CD14-positive monocyte (primary cell): ENCODE measurements around the gene STIM1. TPM values are rescaled to one million over a fixed set of nuclear protein-coding genes. Genes with fewer than 3 reads are reported as not detected.
A peak's percentile ranks its signal among the peaks of the same experiment; 100 is the strongest.

Experiments
- DNase-seq, 3 donors: peaks; one replicate each; pipeline ENCODE4 v3.0.0-alpha.2; 2011 to 2022
- H2AFZ ChIP-seq: 2 replicates; pipeline ENCODE4 v1.6.0; 2012; ENCODE audit warnings: mild to moderate bottlenecking, low read depth, low read length, inconsistent platforms; ENCODE audit not compliant: insufficient read depth, poor library complexity, severe bottlenecking
- H3K27ac ChIP-seq, 2 donors: 1 replicate in 1 of 2; 2 replicates in 1 of 2; pipeline ENCODE4 v1.5.1; 2012 to 2013; ENCODE audit warnings: low read length in 2 of 2, control low read depth in 1 of 2, inconsistent platforms in 1 of 2, low read depth in 1 of 2, mild to moderate bottlenecking in 1 of 2
- H3K27me3 ChIP-seq, 2 donors: one replicate each; pipeline versions ENCODE4 v1.6.0 to v1.6.1; 2011 to 2013; ENCODE audit warnings: low read length in 2 of 2; ENCODE audit not compliant: control insufficient read depth in 2 of 2, insufficient read depth in 2 of 2
- H3K36me3 ChIP-seq, 2 donors: replicated peaks in 1 of 2; 1 replicate in 1 of 2; 2 replicates in 1 of 2; pipeline versions ENCODE4 v1.5.1 to v1.6.1; 2012 to 2013; ENCODE audit warnings: low read length in 2 of 2, control low read depth in 1 of 2, inconsistent platforms in 1 of 2, mild to moderate bottlenecking in 1 of 2; ENCODE audit not compliant: insufficient read depth in 2 of 2, control insufficient read depth in 1 of 2
- H3K4me1 ChIP-seq, 2 donors: 1 replicate in 1 of 2; 2 replicates in 1 of 2; pipeline versions ENCODE4 v1.5.1 to v1.6.1; 2012 to 2013; ENCODE audit warnings: low read length in 2 of 2, control low read depth in 1 of 2, inconsistent platforms in 1 of 2, mild to moderate bottlenecking in 1 of 2, moderate library complexity in 1 of 2; ENCODE audit not compliant: insufficient read depth in 2 of 2, control insufficient read depth in 1 of 2
- H3K4me2 ChIP-seq: replicated peaks from 2 replicates; pipeline ENCODE3; 2012; ENCODE audit warnings: low read length, moderate library complexity, mild to moderate bottlenecking; ENCODE audit not compliant: poor library complexity, severe bottlenecking; ENCODE audit errors: extremely low read depth
- H3K4me3 ChIP-seq, 3 experiments: fragments of 200-600 bp in 1 of 3; sonication (generic) in 1 of 3; replicated peaks in 1 of 3; 1 replicate in 2 of 3; 2 replicates in 1 of 3; pipeline ENCODE4 v1.5.1; 2011 to 2013; ENCODE audit warnings: low read length in 3 of 3, mild to moderate bottlenecking in 3 of 3, control low read depth in 2 of 3, low read depth in 2 of 3, inconsistent platforms in 1 of 3, moderate library complexity in 1 of 3
- H3K79me2 ChIP-seq: 2 replicates; pipeline ENCODE4 v1.6.0; 2012; ENCODE audit warnings: mild to moderate bottlenecking, control low read depth, inconsistent platforms, low read length, moderate library complexity; ENCODE audit not compliant: insufficient read depth
- H3K9ac ChIP-seq: 2 replicates; pipeline ENCODE4 v1.6.0; 2017; ENCODE audit warnings: low read length, mild to moderate bottlenecking; ENCODE audit not compliant: insufficient read depth, poor library complexity, severe bottlenecking
- H3K9me3 ChIP-seq, 2 donors: replicated peaks in 1 of 2; 1 replicate in 1 of 2; 2 replicates in 1 of 2; pipeline versions ENCODE4 v1.5.1 to v1.6.1; 2012 to 2013; ENCODE audit warnings: low read length in 2 of 2, control low read depth in 1 of 2; ENCODE audit not compliant: control insufficient read depth in 1 of 2, insufficient read depth in 1 of 2
- H4K20me1 ChIP-seq: 2 replicates; pipeline ENCODE4 v1.6.0; 2012; ENCODE audit warnings: mild to moderate bottlenecking, low read length, control low read depth, moderate library complexity; ENCODE audit not compliant: insufficient read depth
- H3K27ac Mint-ChIP-seq, 7 donors: one replicate each; pipeline ENCODE4 v1.8.0; 2020; ENCODE audit warnings: mild to moderate bottlenecking in 7 of 7, mixed read lengths in 7 of 7, moderate library complexity in 6 of 7, inconsistent platforms in 2 of 7
- H3K27me3 Mint-ChIP-seq, 3 donors: one replicate each; pipeline ENCODE4 v1.8.0; 2021 to 2022; ENCODE audit warnings: low read depth in 3 of 3, mild to moderate bottlenecking in 3 of 3, mixed read lengths in 3 of 3, moderate library complexity in 3 of 3, inconsistent platforms in 1 of 3
- H3K36me3 Mint-ChIP-seq, 2 donors: one replicate each; pipeline ENCODE4 v1.8.0; 2020; ENCODE audit warnings: mixed read lengths in 2 of 2, inconsistent platforms in 1 of 2, mild to moderate bottlenecking in 1 of 2
- H3K4me1 Mint-ChIP-seq: one replicate; pipeline ENCODE4 v1.8.0; 2020; ENCODE audit warnings: mild to moderate bottlenecking, mixed read lengths
- H3K4me3 Mint-ChIP-seq, 2 donors: one replicate each; pipeline ENCODE4 v1.8.0; 2020; ENCODE audit warnings: mild to moderate bottlenecking in 2 of 2, mixed read lengths in 2 of 2, moderate library complexity in 1 of 2
- H3K9me3 Mint-ChIP-seq, 7 donors: one replicate each; pipeline ENCODE4 v1.8.0; 2020 to 2022; ENCODE audit warnings: mixed read lengths in 7 of 7, mild to moderate bottlenecking in 6 of 7, moderate library complexity in 6 of 7, inconsistent platforms in 2 of 7
- WGBS: methylation state at CpG from one replicate; pipeline ENCODE4 v1.1.5; 2013; ENCODE audit warnings: missing lambda C conversion rate; ENCODE audit not compliant: insufficient coverage; 5-methylcytosine and 5-hydroxymethylcytosine counted together
- intact Hi-C, 2 donors: fragments of 100-400 bp; cut with micrococcal nuclease; formaldehyde crosslinking; loops; one replicate each; pipeline versions ENCODE4 v1.15.0 to v1.15.1; 2023
- polyA plus RNA-seq, 3 donors: library from polyadenylated mRNA; depleted of rRNA in 1 of 3; unstranded in 2 of 3; stranded (reverse) in 1 of 3; fragments of 300-500 nt in 2 of 3; fragments of >200 nt in 1 of 3; fragmentation: Illumina TruSeq in 2 of 3; gene quantifications; 1 replicate in 2 of 3; 2 replicates in 1 of 3; pipeline ENCODE4 v1.2.3, GENCODE V29; 2012 to 2021
- TF ChIP-seq, protein P1 (sequence below): fragments of 200-600 bp; IDR thresholded peaks from one replicate; pipeline ENCODE4 v1.8.0; 2022; ENCODE audit warnings: antibody characterized with exemption, mild to moderate bottlenecking

The STIM1 gene
- polyA plus RNA-seq, 3 donors: 14.0 to 68.6 (median 21.0) TPM

DNA sequence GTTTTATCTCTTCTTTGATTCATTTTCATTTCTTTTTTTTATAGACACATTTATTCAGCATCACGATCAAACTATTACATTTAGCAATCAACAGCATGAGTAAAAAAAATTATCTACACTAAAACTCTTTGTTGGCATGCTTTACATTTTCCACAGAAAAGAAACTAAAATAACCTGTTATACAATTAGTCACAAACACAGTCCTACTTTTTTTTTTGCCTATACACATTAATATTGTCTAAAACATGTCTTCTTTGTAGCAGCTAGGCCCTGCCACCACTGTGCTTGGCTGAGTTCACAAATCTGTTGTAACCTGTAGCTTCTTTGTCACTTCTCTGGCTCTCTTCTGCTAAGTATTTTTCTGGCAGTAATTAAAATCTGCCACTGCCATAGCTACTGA lies 117.0 kb downstream of the STIM1 start:
- H3K4me1 Mint-ChIP-seq: peaks cover 28% of the 10 kb centered on the region
- peaks cover 4 to 12% of the 10 kb centered on the region in 2 donors for H3K4me1 ChIP-seq

DNA sequence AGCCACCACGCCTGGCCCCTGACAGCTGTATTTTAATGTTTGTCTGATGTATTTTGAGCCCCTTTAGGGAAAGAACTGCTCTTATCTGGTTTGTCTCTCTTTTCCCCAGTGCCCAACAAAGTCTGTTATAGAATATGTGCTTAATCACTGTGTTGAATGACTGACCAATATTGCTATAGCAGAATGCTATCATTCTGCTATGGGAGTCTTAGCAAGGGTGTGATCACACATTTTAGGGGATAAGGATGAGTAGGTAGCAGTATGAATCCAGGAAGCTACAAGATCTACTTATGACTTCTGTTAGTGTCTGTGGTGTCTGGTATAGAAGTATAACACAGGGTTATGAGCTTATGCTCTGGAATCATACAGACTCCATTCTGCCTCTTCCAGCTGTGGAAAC lies 121.6 kb downstream of the STIM1 start:
- Histone ChIP-seq H2AFZ (no peak overlapping the region), H3K27me3 (no peaks in the 10 kb centered on the region), H3K9me3 (no peaks in the 10 kb centered on the region), H3K4me1 (peaks cover 4 to 12% of the 10 kb centered on the region in 2 donors), H3K9ac (no peak overlapping the region), H3K36me3 (peaks cover 2 to 21% of the 10 kb centered on the region in 2 donors), H4K20me1 (peaks cover 96% of the 10 kb centered on the region), H3K4me3 (no peak overlapping the region), H3K27ac (no peak overlapping the region), H3K79me2 (peaks cover 77% of the 10 kb centered on the region), H3K4me2 (no peak overlapping the region)
- TF ChIP-seq, protein P1, sequence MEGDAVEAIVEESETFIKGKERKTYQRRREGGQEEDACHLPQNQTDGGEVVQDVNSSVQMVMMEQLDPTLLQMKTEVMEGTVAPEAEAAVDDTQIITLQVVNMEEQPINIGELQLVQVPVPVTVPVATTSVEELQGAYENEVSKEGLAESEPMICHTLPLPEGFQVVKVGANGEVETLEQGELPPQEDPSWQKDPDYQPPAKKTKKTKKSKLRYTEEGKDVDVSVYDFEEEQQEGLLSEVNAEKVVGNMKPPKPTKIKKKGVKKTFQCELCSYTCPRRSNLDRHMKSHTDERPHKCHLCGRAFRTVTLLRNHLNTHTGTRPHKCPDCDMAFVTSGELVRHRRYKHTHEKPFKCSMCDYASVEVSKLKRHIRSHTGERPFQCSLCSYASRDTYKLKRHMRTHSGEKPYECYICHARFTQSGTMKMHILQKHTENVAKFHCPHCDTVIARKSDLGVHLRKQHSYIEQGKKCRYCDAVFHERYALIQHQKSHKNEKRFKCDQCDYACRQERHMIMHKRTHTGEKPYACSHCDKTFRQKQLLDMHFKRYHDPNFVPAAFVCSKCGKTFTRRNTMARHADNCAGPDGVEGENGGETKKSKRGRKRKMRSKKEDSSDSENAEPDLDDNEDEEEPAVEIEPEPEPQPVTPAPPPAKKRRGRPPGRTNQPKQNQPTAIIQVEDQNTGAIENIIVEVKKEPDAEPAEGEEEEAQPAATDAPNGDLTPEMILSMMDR: no peak
- Mint-ChIP-seq H3K4me3 (no peak overlapping the region), H3K9me3 (no peaks in the 10 kb centered on the region), H3K27ac (peak overlapping the region in 1 of 7 donors; percentile 51), H3K4me1 (peaks cover 22% of the 10 kb centered on the region), H3K36me3 (peaks cover 24 to 25% of the 10 kb centered on the region in 2 donors), H3K27me3 (no peaks in the 10 kb centered on the region)
- no peak for DNase-seq
- WGBS: no CpG with 5 or more reads among the region's 1 CpG
- intact Hi-C loops: no loop called here

More for the DNA sequence above, 117.0 kb downstream of the STIM1 start:
- no peaks in the 10 kb centered on the region for H3K27me3 ChIP-seq
- no peak overlapping the region for H3K9ac ChIP-seq
- no peak overlapping the region for H2AFZ ChIP-seq
- Mint-ChIP-seq H3K36me3 (peaks cover 39 to 41% of the 10 kb centered on the region in 2 donors), H3K9me3 (no peaks in the 10 kb centered on the region), H3K27me3 (no peaks in the 10 kb centered on the region), H3K27ac (peak overlapping the region in 2 of 7 donors; percentile 10 to 61), H3K4me3 (no peak overlapping the region)
- no peak overlapping the region for H3K4me2 ChIP-seq
- H3K79me2 ChIP-seq: peaks cover 78% of the 10 kb centered on the region
- peaks cover 16 to 45% of the 10 kb centered on the region in 2 donors for H3K36me3 ChIP-seq
- WGBS: no CpG with 5 or more reads among the region's 1 CpG
- no peak for DNase-seq
- intact Hi-C loops: no loop called here
- no peaks in the 10 kb centered on the region for H3K9me3 ChIP-seq
- peaks cover 87% of the 10 kb centered on the region for H4K20me1 ChIP-seq
- TF ChIP-seq, protein P1: no peak
- no peak overlapping the region for H3K4me3 ChIP-seq
- no peak overlapping the region for H3K27ac ChIP-seq
